Osteocyte (in vitro differentiated cells): ENCODE results near the gene IL31. TPM values are rescaled to one million over a fixed set of nuclear protein-coding genes. Genes with fewer than 3 reads are reported as not detected.

Experiments
- DNase-seq: peaks from one replicate; pipeline ENCODE4 v3.0.0; 2021; ENCODE audit warnings: mixed read lengths; ENCODE audit not compliant: unreplicated experiment; ENCODE audit errors: extremely low spot score
- H3K27ac Mint-ChIP-seq: one replicate; pipeline ENCODE4 v1.8.0; 2021; ENCODE audit warnings: mild to moderate bottlenecking, mixed read lengths; ENCODE audit not compliant: unreplicated experiment
- H3K27me3 Mint-ChIP-seq: one replicate; pipeline ENCODE4 v1.8.0; 2021; ENCODE audit warnings: mixed read lengths; ENCODE audit not compliant: unreplicated experiment
- H3K36me3 Mint-ChIP-seq: one replicate; pipeline ENCODE4 v1.8.0; 2021; ENCODE audit warnings: mixed read lengths; ENCODE audit not compliant: unreplicated experiment
- H3K4me1 Mint-ChIP-seq: one replicate; pipeline ENCODE4 v1.8.0; 2021; ENCODE audit warnings: mixed read lengths; ENCODE audit not compliant: unreplicated experiment
- H3K4me3 Mint-ChIP-seq: one replicate; pipeline ENCODE4 v1.8.0; 2021; ENCODE audit warnings: mild to moderate bottlenecking, moderate library complexity, mixed read lengths; ENCODE audit not compliant: unreplicated experiment
- H3K9me3 Mint-ChIP-seq: one replicate; pipeline ENCODE4 v1.8.0; 2021; ENCODE audit warnings: mixed read lengths; ENCODE audit not compliant: unreplicated experiment
- CTCF ChIP-seq: fragments of 200-600 bp; sonication (generic); IDR thresholded peaks from 2 replicates; pipeline ENCODE4 v1.5.0; 2021; ENCODE audit warnings: antibody characterized with exemption, mild to moderate bottlenecking, moderate library complexity
- total RNA-seq: library from RNA; stranded (reverse); gene quantifications from 2 replicates; pipeline ENCODE4 v1.2.1, GENCODE V29; 2021

The IL31 gene
- total RNA-seq, 1 donor from 2014 or later = not detected

- H3K4me3 Mint-ChIP-seq = no peak overlapping the region
- no peaks in the 10 kb centered on the region for H3K9me3 Mint-ChIP-seq
- DNase-seq = no peak
- no peaks in the 10 kb centered on the region for H3K4me1 Mint-ChIP-seq
- no peak overlapping the region for H3K27ac Mint-ChIP-seq
- no peaks in the 10 kb centered on the region for H3K36me3 Mint-ChIP-seq
- peaks cover 21% of the 10 kb centered on the region for H3K27me3 Mint-ChIP-seq
- TF ChIP-seq CTCF = no peak
Measured at GRCh38 chr12:122171399-122171798, 2.6 kb downstream of the IL31 start.

- Mint-ChIP-seq H3K9me3 (no peaks in the 10 kb centered on the region), H3K4me3 (no peak overlapping the region), H3K27me3 (peaks cover 16% of the 10 kb centered on the region), H3K27ac (no peak overlapping the region), H3K36me3 (no peaks in the 10 kb centered on the region), H3K4me1 (no peaks in the 10 kb centered on the region)
- no peak for DNase-seq
- no peak for TF ChIP-seq CTCF
Measured at GRCh38 chr12:122168492-122168891, 5.5 kb downstream of the IL31 start.

GRCh38 chr12:122167356-122167925 is 6.6 kb downstream of the IL31 start:
- DNase-seq = no peak
- no peak overlapping the region for H3K27ac Mint-ChIP-seq
- H3K36me3 Mint-ChIP-seq = no peaks in the 10 kb centered on the region
- no peaks in the 10 kb centered on the region for H3K9me3 Mint-ChIP-seq
- TF ChIP-seq CTCF = no peak
- peaks cover 9% of the 10 kb centered on the region for H3K27me3 Mint-ChIP-seq
- no peaks in the 10 kb centered on the region for H3K4me1 Mint-ChIP-seq
- H3K4me3 Mint-ChIP-seq = no peak overlapping the region

- Mint-ChIP-seq H3K9me3 (no peaks in the 10 kb centered on the region), H3K4me1 (no peaks in the 10 kb centered on the region), H3K4me3 (no peak overlapping the region), H3K27me3 (peaks cover 8% of the 10 kb centered on the region), H3K27ac (no peak overlapping the region), H3K36me3 (no peaks in the 10 kb centered on the region)
- no peak for DNase-seq
- TF ChIP-seq CTCF = no peak
Measured at GRCh38 chr12:122166422-122167349, 7.3 kb downstream of the IL31 start.

DNA sequence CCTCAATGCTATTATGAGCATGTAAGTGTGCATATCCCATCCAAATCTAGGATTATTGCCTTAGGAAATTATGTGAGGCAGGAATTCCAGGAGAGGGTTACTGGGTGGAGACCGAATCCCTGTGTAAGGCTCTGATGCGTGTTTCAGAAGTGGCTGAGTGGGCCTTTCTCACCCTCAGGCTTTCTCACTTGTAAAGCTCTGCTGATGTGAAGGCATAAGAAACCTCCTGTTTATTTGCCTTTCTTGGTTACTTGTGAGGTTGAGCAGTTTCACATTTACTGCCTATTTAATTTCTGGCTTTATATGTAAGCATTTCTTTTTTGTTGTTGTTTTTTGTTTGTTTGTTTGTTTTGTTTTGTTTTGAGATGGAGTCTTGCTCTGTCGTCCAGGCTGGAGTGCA is 11.0 kb downstream of the IL31 start:
- no peak for TF ChIP-seq CTCF
- H3K4me3 Mint-ChIP-seq = no peak overlapping the region
- peaks cover 4% of the 10 kb centered on the region for H3K27me3 Mint-ChIP-seq
- no peak overlapping the region for H3K27ac Mint-ChIP-seq
- no peaks in the 10 kb centered on the region for H3K4me1 Mint-ChIP-seq
- H3K9me3 Mint-ChIP-seq = no peaks in the 10 kb centered on the region
- DNase-seq = no peak
- no peaks in the 10 kb centered on the region for H3K36me3 Mint-ChIP-seq
